Measurements from ENCODE around the gene RTN4R. TPM values are rescaled to one million over a fixed set of nuclear protein-coding genes. Genes with fewer than 3 reads are reported as not detected.

The RTN4R gene
- total and polyA plus RNA-seq, 2 of the 13 experiments (the other 11 are each of a cell fraction or from before 2014, with no cell fraction given), result 0.22 to 0.77 TPM

- TF ChIP-seq ZNF407 (CRISPR knock-in tag; IDR thresholded peaks at IDR 0.05; ENCODE audit: not compliant biosample characterization) (no peak), SUZ12 (IDR thresholded peaks at IDR 0.05; ENCODE audit: low read depth, low read length) (no peak), ZNF777 (CRISPR knock-in tag; IDR thresholded peaks at IDR 0.05) (no peak), SAP130 (CRISPR knock-in tag; IDR thresholded peaks at IDR 0.05; ENCODE audit: low read depth) (no peak), IKZF5 (CRISPR knock-in tag; IDR thresholded peaks at IDR 0.05) (no peak), ZNF451 (CRISPR knock-in tag; IDR thresholded peaks at IDR 0.05) (no peak), TBL1XR1 (IDR thresholded peaks at IDR 0.05; ENCODE audit: borderline replicate concordance, low read length, partially characterized antibody) (no peak), ZNF350 (CRISPR knock-in tag; IDR thresholded peaks at IDR 0.05; ENCODE audit: borderline replicate concordance, low read depth) (no peak), NFYC (CRISPR knock-in tag; IDR thresholded peaks at IDR 0.05) (no peak), CSRNP1 (CRISPR knock-in tag; IDR thresholded peaks at IDR 0.05) (no peak), MTF1 (CRISPR knock-in tag; IDR thresholded peaks at IDR 0.05) (no peak), ZBTB25 (CRISPR knock-in tag; IDR thresholded peaks at IDR 0.05) (no peak), ZNF605 (CRISPR knock-in tag; IDR thresholded peaks at IDR 0.05) (no peak), KAT2B (IDR thresholded peaks at IDR 0.05; ENCODE audit: borderline replicate concordance, low read depth, low read length) (no peak)
These were observed 15.0 kb upstream of the RTN4R start (continued) for GRCh38 chr22:20282901-20283673.

Measured in HepG2 (cell line).